ENCODE data around the gene KRTAP10-4. TPM values are rescaled to one million over a fixed set of nuclear protein-coding genes. Genes with fewer than 3 reads are reported as not detected.

KRTAP10-4 gene
- total and polyA plus RNA-seq, 10 of the 15 experiments (the other 5 are each of a cell fraction or from before 2014, with no cell fraction given): not detected

- ATAC-seq: no peak
- RAD21 ChIA-PET (ENCODE audit: unreplicated experiment): interaction anchor here (0.6 kb wide), 1 partner anchor 338 kb away, joined by 3 read pairs; no protein-coding TSS in a partner anchor
- Histone ChIP-seq H3K4me2 (ENCODE audit: control insufficient read depth, insufficient read depth) (no peak overlapping the region), H2AFZ (ENCODE audit: control insufficient read depth, low read depth, low read length) (no peak overlapping the region), H3K9ac (ENCODE audit: control insufficient read depth, insufficient read depth, low read length) (no peak overlapping the region), H3K79me2 (ENCODE audit: control insufficient read depth, insufficient read depth, low read length) (no peaks in the 10 kb centered on the region), H3K4me1 (ENCODE audit: control insufficient read depth, insufficient read depth, low read length) (no peaks in the 10 kb centered on the region), H3K9me3 (replicated peaks; ENCODE audit: control insufficient read depth, insufficient read depth, low read length) (no peaks in the 10 kb centered on the region; the same call in 2 of the 3 replicates), H4K20me1 (ENCODE audit: control insufficient read depth, insufficient read depth) (no peaks in the 10 kb centered on the region), H3K27me3 (replicated peaks in 1 of 2; ENCODE audit: control insufficient read depth in 2 of 2, insufficient read depth in 2 of 2, low read length in 1 of 2) (no peaks in the 10 kb centered on the region), H3K4me3 (no peak overlapping the region), H3K36me3 (ENCODE audit: control insufficient read depth in 2 of 2, insufficient read depth in 2 of 2, low read length in 1 of 2) (no peaks in the 10 kb centered on the region), H3K27ac (ENCODE audit: control insufficient read depth, insufficient read depth) (no peak overlapping the region)
- 19% methylated on average over 10 of the region's 12 CpGs for WGBS (ENCODE audit: insufficient coverage, insufficient replicate concordance, low lambda C conversion rate, missing lambda C conversion rate)
- no peak for FAIRE-seq
- intact Hi-C loops (cut with micrococcal nuclease; ENCODE audit: unreplicated experiment) (no loop called here), in situ Hi-C loops (cut with MboI) (no loop called here)
- no TSS peak for BruUV-seq (replicated peaks)
- no peak for DNase-seq (ENCODE audit: low read depth, low spot score)
- SMC1A ChIA-PET (ENCODE audit: uncharacterized antibody, unreplicated experiment): no interaction called here
- CTCF ChIA-PET: no interaction called here
- TF ChIP-seq RFX5 (IDR thresholded peaks at IDR 0.05; ENCODE audit: low read depth, low read length): no peak
- POLR2A ChIA-PET: no interaction called here
Measured at GRCh38 chr21:44594406-44594916, 20.9 kb downstream of the KRTAP10-4 start.

- no peak for FAIRE-seq
- Histone ChIP-seq H3K36me3 (ENCODE audit: control insufficient read depth in 2 of 2, insufficient read depth in 2 of 2, low read length in 1 of 2) (no peaks in the 10 kb centered on the region), H4K20me1 (ENCODE audit: control insufficient read depth, insufficient read depth) (no peaks in the 10 kb centered on the region), H3K9ac (ENCODE audit: control insufficient read depth, insufficient read depth, low read length) (no peak overlapping the region), H3K79me2 (ENCODE audit: control insufficient read depth, insufficient read depth, low read length) (no peaks in the 10 kb centered on the region), H2AFZ (ENCODE audit: control insufficient read depth, low read depth, low read length) (no peak overlapping the region), H3K27ac (ENCODE audit: control insufficient read depth, insufficient read depth) (no peak overlapping the region), H3K27me3 (replicated peaks in 1 of 2; ENCODE audit: control insufficient read depth in 2 of 2, insufficient read depth in 2 of 2, low read length in 1 of 2) (no peaks in the 10 kb centered on the region), H3K4me1 (ENCODE audit: control insufficient read depth, insufficient read depth, low read length) (no peaks in the 10 kb centered on the region), H3K4me2 (ENCODE audit: control insufficient read depth, insufficient read depth) (no peak overlapping the region), H3K9me3 (replicated peaks; ENCODE audit: control insufficient read depth, insufficient read depth, low read length) (no peaks in the 10 kb centered on the region; the same call in 2 of the 3 replicates), H3K4me3 (no peak overlapping the region)
- ChIA-PET RAD21 (ENCODE audit: unreplicated experiment) (no interaction called here), SMC1A (ENCODE audit: uncharacterized antibody, unreplicated experiment) (no interaction called here), CTCF (no interaction called here), POLR2A (no interaction called here)
- DNase-seq (ENCODE audit: low read depth, low spot score): no peak
- in situ Hi-C loops (cut with MboI) (no loop called here), intact Hi-C loops (cut with micrococcal nuclease; ENCODE audit: unreplicated experiment) (no loop called here)
- no peak for ATAC-seq
- BruUV-seq (replicated peaks): no TSS peak
- 41% methylated on average over 6 of the region's 6 CpGs for WGBS (ENCODE audit: insufficient coverage, insufficient replicate concordance, low lambda C conversion rate, missing lambda C conversion rate)
- TF ChIP-seq E4F1 (IDR thresholded peaks at IDR 0.05; ENCODE audit: borderline replicate concordance, partially characterized antibody) (no peak), HDAC6 (IDR thresholded peaks at IDR 0.05; ENCODE audit: unreplicated experiment) (no peak), SMAD5 (IDR thresholded peaks at IDR 0.05; ENCODE audit: low read depth) (no peak), NR2C1 (IDR thresholded peaks at IDR 0.05) (no peak)
Measured at GRCh38 chr21:44595524-44595923, 22.0 kb downstream of the KRTAP10-4 start.

All from GM12878 (cell line).